Esophagus (tissue), 2 donors: ENCODE results near the gene RBM20. TPM values are rescaled to one million over a fixed set of nuclear protein-coding genes. Genes with fewer than 3 reads are reported as not detected.
"Not testable (repeated sequence)": the region's sequence is repeated elsewhere in the genome, so short reads cannot be mapped to it uniquely, and the experiment has no call there.

Source experiments
- H3K27ac ChIP-seq, 2 donors: one replicate each; pipeline ENCODE4 v1.5.1; 2013; ENCODE audit warnings: low read depth in 2 of 2, mild to moderate bottlenecking in 2 of 2, inconsistent platforms in 1 of 2, low read length in 1 of 2, moderate library complexity in 1 of 2
- H3K27me3 ChIP-seq, 2 donors: one replicate each; pipeline ENCODE4 v1.6.1; 2013; ENCODE audit warnings: low read length in 2 of 2, control low read depth in 1 of 2, mild to moderate bottlenecking in 1 of 2; ENCODE audit not compliant: insufficient read depth in 2 of 2, control insufficient read depth in 1 of 2
- H3K36me3 ChIP-seq, 2 donors: one replicate each; pipeline ENCODE4 v1.6.1; 2013; ENCODE audit warnings: low read length in 1 of 2; ENCODE audit not compliant: control insufficient read depth in 2 of 2, insufficient read depth in 2 of 2
- H3K4me1 ChIP-seq, 2 donors: one replicate each; pipeline ENCODE4 v1.6.1; 2013; ENCODE audit warnings: low read length in 1 of 2; ENCODE audit not compliant: control insufficient read depth in 2 of 2, insufficient read depth in 2 of 2
- H3K4me3 ChIP-seq, 2 donors: one replicate each; pipeline ENCODE4 v1.5.1; 2013; ENCODE audit warnings: low read length in 2 of 2, mild to moderate bottlenecking in 2 of 2, low read depth in 1 of 2, moderate library complexity in 1 of 2
- H3K9me3 ChIP-seq, 2 donors: one replicate each; pipeline ENCODE4 v1.6.1; 2013; ENCODE audit warnings: mild to moderate bottlenecking in 2 of 2, low read depth in 1 of 2, low read length in 1 of 2, moderate library complexity in 1 of 2; ENCODE audit not compliant: control insufficient read depth in 2 of 2, insufficient read depth in 1 of 2
- WGBS, 2 donors: extraction: QIAGEN DNeasy Blood & Tissue Kit; methylation state at CpG; one replicate each; pipeline ENCODE4 v1.1.7; 2013; 5-methylcytosine and 5-hydroxymethylcytosine counted together
- polyA plus RNA-seq, 2 donors: library from polyadenylated mRNA; stranded (reverse); fragments of 200-250 nt; gene quantifications; one replicate each; pipeline ENCODE4 v1.2.3, GENCODE V29; 2013
- donor health status: healthy with polysubstance abuse.
- donor health status: Bipolar disorder and iron deficiency.

Gene RBM20
- 1 to 10 TPM; 2.7 to 7.2 TPM for polyA plus RNA-seq

DNA sequence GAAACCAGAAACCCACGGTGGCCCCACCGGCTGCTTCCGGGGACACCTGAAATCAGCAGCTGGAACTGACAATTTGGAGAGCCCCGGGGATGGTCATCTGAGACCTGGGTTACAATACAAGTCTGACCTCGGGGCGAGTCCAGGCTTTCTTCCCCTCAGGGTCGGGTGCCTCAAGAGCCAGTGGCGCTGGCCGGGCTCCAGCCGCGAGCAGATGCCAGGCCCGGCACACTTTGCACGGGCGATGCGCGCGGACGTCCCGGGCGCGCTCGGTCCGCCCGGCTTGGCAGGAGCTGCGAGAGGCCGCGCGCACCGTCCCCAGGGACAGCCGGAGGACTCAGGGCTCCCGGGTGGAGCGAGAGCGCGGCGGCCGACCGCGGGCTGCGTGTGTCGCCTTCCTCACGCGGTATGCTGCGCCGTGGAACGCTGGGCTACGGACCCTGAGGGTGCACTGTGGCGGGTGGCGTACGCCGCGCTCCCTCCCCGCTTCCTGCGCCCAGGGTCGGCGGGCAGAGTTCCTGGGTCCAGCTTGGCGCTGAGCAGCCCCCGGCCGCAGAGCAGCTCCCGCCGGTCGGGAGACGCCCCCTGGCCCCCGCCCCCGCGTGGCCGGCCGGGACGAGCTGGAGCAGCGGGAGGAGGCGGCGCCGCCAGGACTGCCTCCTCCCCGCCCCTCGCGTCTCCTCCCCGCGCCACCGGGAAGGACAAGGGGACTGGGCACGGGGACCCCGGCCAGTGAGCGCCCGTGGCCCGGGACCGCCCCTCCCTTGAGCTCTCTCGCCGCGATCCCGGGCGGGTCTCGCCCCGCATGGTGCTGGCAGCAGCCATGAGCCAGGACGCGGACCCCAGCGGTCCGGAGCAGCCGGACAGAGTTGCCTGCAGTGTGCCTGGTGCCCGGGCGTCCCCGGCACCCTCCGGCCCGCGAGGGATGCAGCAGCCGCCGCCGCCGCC, at the start of gene RBM20:
TSS of gene RBM20 (plus strand) at position 684 of the 945 bp plus-strand sequence. CDS start at position 803, 119 bp downstream.
- Histone ChIP-seq H3K4me3 (peak within 1 kb of the TSS; percentile 55 to 58), H3K4me1 (peaks cover 4 to 6% of the 10 kb centered on the region in 2 donors), H3K27ac (no peak within 1 kb of the TSS), H3K27me3 (peaks cover 9 to 16% of the 10 kb centered on the region in 2 donors), H3K9me3 (no peaks in the 10 kb centered on the region), H3K36me3 (no peaks in the 10 kb centered on the region)
- 1% methylated on average over 60 to 106 of the region's 106 CpGs for WGBS, 2 donors

- Histone ChIP-seq H3K36me3 (peaks cover 0 to 4% of the 10 kb centered on the region in 2 donors), H3K27ac (no peak overlapping the region), H3K4me1 (no peaks in the 10 kb centered on the region), H3K27me3 (no peaks in the 10 kb centered on the region), H3K9me3 (no peaks in the 10 kb centered on the region), H3K4me3 (no peak overlapping the region)
- WGBS, 2 donors: 81 to 92% methylated on average over 2 of the region's 2 CpGs
These were observed 46.7 kb upstream of the RBM20 start for GRCh38 chr10:110597476-110597875.

GRCh38 chr10:110600487-110601101, 43.5 kb upstream of the RBM20 start:
- Histone ChIP-seq H3K4me1 (no peaks in the 10 kb centered on the region), H3K27me3 (no peaks in the 10 kb centered on the region), H3K9me3 (no peaks in the 10 kb centered on the region), H3K36me3 (peaks cover 0 to 4% of the 10 kb centered on the region in 2 donors), H3K27ac (no peak overlapping the region), H3K4me3 (no peak overlapping the region)
- 77 to 81% methylated on average over 2 of the region's 2 CpGs for WGBS, 2 donors

- Histone ChIP-seq H3K9me3 (no peaks in the 10 kb centered on the region), H3K4me1 (no peaks in the 10 kb centered on the region), H3K4me3 (no peak overlapping the region), H3K36me3 (peaks cover 0 to 2% of the 10 kb centered on the region in 2 donors), H3K27ac (no peak overlapping the region), H3K27me3 (no peaks in the 10 kb centered on the region)
- WGBS, 2 donors: 83 to 85% methylated on average over 4 of the region's 4 CpGs
These were observed 42.6 kb upstream of the RBM20 start for GRCh38 chr10:110601581-110601980.

GRCh38 chr10:110608087-110608486, 36.0 kb upstream of the RBM20 start:
- Histone ChIP-seq H3K36me3 (no peaks in the 10 kb centered on the region), H3K9me3 (no peaks in the 10 kb centered on the region), H3K4me1 (no peaks in the 10 kb centered on the region), H3K27ac (no peak overlapping the region), H3K27me3 (no peaks in the 10 kb centered on the region), H3K4me3 (no peak overlapping the region)
- 75 to 84% methylated on average over 6 of the region's 6 CpGs for WGBS, 2 donors

DNA sequence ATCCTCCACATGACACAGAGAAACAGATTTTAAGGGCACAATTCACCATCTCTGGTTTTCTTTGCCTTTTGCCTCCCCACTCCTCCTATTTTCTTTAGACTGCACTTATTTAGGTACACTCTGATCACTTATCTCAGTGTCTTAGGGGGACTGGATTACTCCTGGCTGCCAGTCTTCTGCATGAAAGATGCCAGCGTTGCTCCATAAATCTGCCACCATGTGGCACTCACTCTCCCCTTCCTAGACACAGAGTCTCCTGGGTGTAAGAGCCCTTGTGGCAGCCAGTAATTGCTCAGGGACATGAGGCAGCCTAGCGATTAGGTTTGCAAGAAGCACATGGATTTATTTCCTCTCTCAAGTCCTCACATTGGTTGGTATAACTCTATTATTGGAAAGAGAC, 34.5 kb upstream of the RBM20 start:
- no peak overlapping the region for H3K27ac ChIP-seq
- no peaks in the 10 kb centered on the region for H3K27me3 ChIP-seq
- H3K4me1 ChIP-seq: no peaks in the 10 kb centered on the region
- H3K4me3 ChIP-seq: no peak overlapping the region
- H3K9me3 ChIP-seq: no peaks in the 10 kb centered on the region
- WGBS, 2 donors: 33 to 34% methylated on average over 2 of the region's 2 CpGs
- no peaks in the 10 kb centered on the region for H3K36me3 ChIP-seq

GRCh38 chr10:110610308-110610774, 33.8 kb upstream of the RBM20 start:
- H3K4me1 ChIP-seq: no peaks in the 10 kb centered on the region
- H3K36me3 ChIP-seq: no peaks in the 10 kb centered on the region
- no peak overlapping the region for H3K4me3 ChIP-seq
- no peaks in the 10 kb centered on the region for H3K27me3 ChIP-seq
- H3K9me3 ChIP-seq: no peaks in the 10 kb centered on the region
- WGBS, 2 donors: 17 to 18% methylated on average over 3 of the region's 3 CpGs
- no peak overlapping the region for H3K27ac ChIP-seq

- WGBS, 2 donors: 76 to 83% methylated on average over 3 of the region's 3 CpGs
- H3K9me3 ChIP-seq, H3K4me3 ChIP-seq, H3K4me1 ChIP-seq, H3K27me3 ChIP-seq, H3K27ac ChIP-seq, H3K36me3 ChIP-seq: not testable (repeated sequence)
These were observed 33.4 kb upstream of the RBM20 start for GRCh38 chr10:110610781-110611180.

DNA sequence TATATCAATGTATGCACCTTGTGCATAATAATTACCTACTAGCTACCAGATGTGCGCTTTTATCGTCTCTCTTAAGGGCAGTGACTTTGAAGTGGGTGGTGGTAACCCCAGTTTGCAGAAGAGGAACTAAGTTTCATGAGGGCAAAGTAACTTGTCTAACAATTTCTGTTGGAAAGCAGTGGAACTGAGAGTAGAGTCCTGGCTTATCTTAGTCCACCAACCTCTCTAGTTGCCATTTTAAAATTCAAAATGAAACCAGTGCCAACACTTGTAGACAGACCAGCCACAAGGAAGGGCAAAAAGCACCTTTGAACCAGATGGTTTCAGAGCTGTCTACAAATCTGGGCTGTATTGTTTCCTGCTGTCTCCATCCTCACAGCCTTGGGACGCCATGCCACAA, 32.0 kb upstream of the RBM20 start:
- Histone ChIP-seq H3K27me3 (no peaks in the 10 kb centered on the region), H3K4me3 (no peak overlapping the region), H3K36me3 (no peaks in the 10 kb centered on the region), H3K27ac (no peak overlapping the region), H3K9me3 (no peaks in the 10 kb centered on the region), H3K4me1 (no peaks in the 10 kb centered on the region)
- 81 to 85% methylated on average over 3 of the region's 3 CpGs for WGBS, 2 donors
